Pancreas (tissue), 10 donors: ENCODE results near the gene TNXB. TPM values are rescaled to one million over a fixed set of nuclear protein-coding genes. Genes with fewer than 3 reads are reported as not detected.

Experiments
- ATAC-seq, 4 donors: fragments of 200-7000 bp; cut with Tn5 transposase; one replicate each; pipeline versions ENCODE4 v1.8.0 to v1.9.1; 2020; ENCODE audit warnings: mild to moderate bottlenecking in 4 of 4, moderate library complexity in 4 of 4
- DNase-seq, 6 donors: peaks; one replicate each; pipeline ENCODE4 v3.0.0-alpha.2; 2020
- FAIRE-seq: peaks from 2 replicates; lab custom pipeline; 2012; peaks lifted over from hg19 to GRCh38; lab: Jason Lieb, UNC
- H3K27ac ChIP-seq, 4 donors: fragments of 200-600 bp; sonication (generic); 1 replicate in 3 of 4; 2 replicates in 1 of 4; pipeline versions ENCODE4 v1.5.0 to v1.8.0; 2020
- H3K27me3 ChIP-seq, 4 donors: fragments of 200-600 bp; one replicate each; pipeline ENCODE4 v1.8.0; 2021
- H3K36me3 ChIP-seq, 3 donors: fragments of 200-600 bp; sonication (generic) in 1 of 3; one replicate each; pipeline versions ENCODE4 v1.5.0 to v1.8.0; 2020 to 2021
- H3K4me1 ChIP-seq, 3 donors: fragments of 200-600 bp; one replicate each; pipeline ENCODE4 v1.8.0; 2021
- H3K4me3 ChIP-seq, 4 donors: fragments of 200-600 bp; sonication (generic) in 2 of 4; one replicate each; pipeline versions ENCODE4 v1.5.0 to v1.8.0; 2020 to 2021
- H3K9me3 ChIP-seq, 4 donors: fragments of 200-600 bp; one replicate each; pipeline ENCODE4 v1.8.0; 2021
- WGBS, 2 donors: extraction: QIAGEN DNeasy Blood & Tissue Kit; methylation state at CpG; one replicate each; pipeline ENCODE4 v1.1.7; 2013; 5-methylcytosine and 5-hydroxymethylcytosine counted together
- intact Hi-C, 3 donors: fragments of 100-400 bp; cut with DNase I; formaldehyde crosslinking; loops; one replicate each; pipeline versions ENCODE4 v1.11.1 to v1.14.2; 2022
- polyA plus RNA-seq, 2 donors: library from polyadenylated mRNA; stranded (reverse); fragments of 200-250 nt; gene quantifications; one replicate each; pipeline ENCODE4 v1.2.3, GENCODE V29; 2013
- total RNA-seq, 6 donors: library from RNA; stranded (reverse); fragmentation: NEBNext Ultra II Directional in 4 of 6; extraction: Animal tissue kit (Norgen Biotek cat#: 25700) in 4 of 6; gene quantifications; one replicate each; pipeline versions ENCODE4 v1.2.1 to v1.2.4, GENCODE V29; 2021 to 2023
- TF ChIP-seq, protein P1 (sequence below), 4 donors: fragments of 200-600 bp; sonication (generic) in 3 of 4; IDR thresholded peaks; one replicate each; pipeline versions ENCODE4 v1.5.0 to v1.8.0; 2021; ENCODE audit warnings: antibody characterized with exemption in 4 of 4
- donor health status: healthy with polysubstance abuse.
- donor health status: DM: no; HTN: no; CAD: no; lungs with moderate emphysema.
- donor health status: DM: no; HTN: no; CAD: no.
- donor health status: control.
- donor health status: control.
- donor health status: Bipolar disorder and iron deficiency.
- donor health status: DM: yes; HTN: yes; CAD: no.
- donor health status: DM: no; HTN: no; CAD: no.
- donor health status: DM: no; HTN: no; CAD: no.
- donor health status: DM: yes; HTN: yes; CAD: no.

The TNXB gene
- total and polyA plus RNA-seq, 8 donors, result 5.2 to 18.6 (median 9.9) TPM

DNA sequence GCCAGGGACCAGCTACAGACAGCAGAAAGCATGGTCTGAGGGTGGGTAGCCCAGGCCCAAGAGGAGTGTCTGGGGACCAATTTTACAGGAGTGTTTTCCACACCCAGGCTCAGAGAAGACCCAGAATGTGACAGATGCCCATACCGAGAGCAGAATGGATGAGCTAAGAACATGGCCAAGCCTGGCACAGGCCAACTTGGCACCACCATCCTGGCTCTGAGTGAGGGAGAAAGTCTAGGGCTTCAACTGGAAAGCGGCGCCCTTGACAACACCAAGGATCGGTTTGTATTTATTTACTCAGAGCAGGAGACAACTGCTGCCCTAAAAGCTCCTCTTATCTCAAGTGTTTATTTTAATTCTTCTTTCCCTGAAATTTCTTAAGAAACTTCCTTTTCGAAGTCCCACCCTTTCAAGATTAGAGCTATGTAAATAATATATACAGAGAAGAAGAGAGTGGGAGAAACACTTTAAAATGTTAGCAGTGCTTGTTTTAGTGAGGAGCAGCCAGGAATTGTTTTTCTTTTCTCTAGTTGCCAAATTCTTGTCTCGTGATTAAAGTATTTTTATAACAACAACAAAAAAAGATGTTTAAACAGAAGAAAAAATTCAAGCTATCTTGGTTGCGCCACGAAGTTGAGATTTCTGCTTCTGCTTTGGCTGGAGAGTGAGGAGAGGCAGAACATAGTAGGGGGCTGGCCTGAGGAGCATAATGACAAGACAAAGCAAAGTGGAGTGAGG, 16.2 kb downstream of the TNXB start:
- DNase-seq (peak in 1 of 6 donors; percentile 5), FAIRE-seq (no peak), ATAC-seq (no peak)
- Histone ChIP-seq H3K4me3 (no peak overlapping the region), H3K9me3 (no peaks in the 10 kb centered on the region), H3K27me3 (no peaks in the 10 kb centered on the region), H3K27ac (no peak overlapping the region), H3K36me3 (no peaks in the 10 kb centered on the region), H3K4me1 (no peaks in the 10 kb centered on the region)
- 45 to 53% methylated on average over 8 of the region's 8 CpGs for whole genome bisulfite sequencing, 2 donors
- intact Hi-C loops, result no loop called here
- TF ChIP-seq, protein P1, sequence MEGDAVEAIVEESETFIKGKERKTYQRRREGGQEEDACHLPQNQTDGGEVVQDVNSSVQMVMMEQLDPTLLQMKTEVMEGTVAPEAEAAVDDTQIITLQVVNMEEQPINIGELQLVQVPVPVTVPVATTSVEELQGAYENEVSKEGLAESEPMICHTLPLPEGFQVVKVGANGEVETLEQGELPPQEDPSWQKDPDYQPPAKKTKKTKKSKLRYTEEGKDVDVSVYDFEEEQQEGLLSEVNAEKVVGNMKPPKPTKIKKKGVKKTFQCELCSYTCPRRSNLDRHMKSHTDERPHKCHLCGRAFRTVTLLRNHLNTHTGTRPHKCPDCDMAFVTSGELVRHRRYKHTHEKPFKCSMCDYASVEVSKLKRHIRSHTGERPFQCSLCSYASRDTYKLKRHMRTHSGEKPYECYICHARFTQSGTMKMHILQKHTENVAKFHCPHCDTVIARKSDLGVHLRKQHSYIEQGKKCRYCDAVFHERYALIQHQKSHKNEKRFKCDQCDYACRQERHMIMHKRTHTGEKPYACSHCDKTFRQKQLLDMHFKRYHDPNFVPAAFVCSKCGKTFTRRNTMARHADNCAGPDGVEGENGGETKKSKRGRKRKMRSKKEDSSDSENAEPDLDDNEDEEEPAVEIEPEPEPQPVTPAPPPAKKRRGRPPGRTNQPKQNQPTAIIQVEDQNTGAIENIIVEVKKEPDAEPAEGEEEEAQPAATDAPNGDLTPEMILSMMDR (IDR thresholded peaks at IDR 0.05), result no peak

DNA sequence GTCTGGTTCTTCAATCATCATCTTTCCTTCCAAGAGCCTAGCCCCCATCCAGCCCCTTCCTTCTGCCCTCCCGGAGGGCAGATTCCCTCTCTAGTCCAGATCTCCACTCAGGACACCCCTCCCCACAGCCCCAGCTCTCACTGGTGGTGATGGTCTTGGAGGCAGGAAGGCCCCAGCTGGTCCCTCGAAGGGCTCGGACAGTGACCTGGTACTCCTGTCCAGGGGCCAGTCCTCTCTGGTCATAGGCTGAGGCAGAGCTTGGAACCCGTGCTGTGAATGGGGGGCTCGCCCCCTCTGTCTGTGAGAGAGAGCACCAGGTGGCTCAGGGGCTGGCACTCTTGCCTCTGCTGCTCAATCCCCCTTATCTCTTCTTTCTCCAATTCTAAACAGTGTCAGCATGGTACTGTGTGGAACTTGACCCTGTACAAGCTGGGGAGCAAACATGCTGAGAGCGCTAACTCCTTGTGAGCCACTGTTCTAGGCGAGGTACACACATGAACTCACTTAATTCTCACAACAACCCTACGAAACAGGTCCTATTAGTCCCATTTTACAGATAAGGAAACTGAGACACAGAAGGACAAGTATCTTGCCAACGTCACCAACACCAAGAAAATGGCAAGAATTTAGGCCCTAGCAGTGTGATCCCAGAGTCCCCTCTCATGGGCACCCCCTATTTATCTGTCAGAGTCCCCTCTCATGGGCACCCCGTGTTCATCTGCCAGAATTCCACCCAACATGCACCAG, 19.9 kb downstream of the TNXB start:
- DNase-seq (peak in 1 of 6 donors; percentile 44), ATAC-seq (no peak), FAIRE-seq (no peak)
- 57 to 60% methylated on average over 10 of the region's 10 CpGs for WGBS, 2 donors
- H3K4me1 ChIP-seq, result no peaks in the 10 kb centered on the region
- H3K36me3 ChIP-seq, result no peaks in the 10 kb centered on the region
- H3K9me3 ChIP-seq, result no peaks in the 10 kb centered on the region
- intact Hi-C loops, result no loop called here
- no peak overlapping the region for H3K27ac ChIP-seq
- H3K4me3 ChIP-seq, result no peak overlapping the region
- TF ChIP-seq, protein P1 (IDR thresholded peaks at IDR 0.05), result no peak
- H3K27me3 ChIP-seq, result no peaks in the 10 kb centered on the region

DNA sequence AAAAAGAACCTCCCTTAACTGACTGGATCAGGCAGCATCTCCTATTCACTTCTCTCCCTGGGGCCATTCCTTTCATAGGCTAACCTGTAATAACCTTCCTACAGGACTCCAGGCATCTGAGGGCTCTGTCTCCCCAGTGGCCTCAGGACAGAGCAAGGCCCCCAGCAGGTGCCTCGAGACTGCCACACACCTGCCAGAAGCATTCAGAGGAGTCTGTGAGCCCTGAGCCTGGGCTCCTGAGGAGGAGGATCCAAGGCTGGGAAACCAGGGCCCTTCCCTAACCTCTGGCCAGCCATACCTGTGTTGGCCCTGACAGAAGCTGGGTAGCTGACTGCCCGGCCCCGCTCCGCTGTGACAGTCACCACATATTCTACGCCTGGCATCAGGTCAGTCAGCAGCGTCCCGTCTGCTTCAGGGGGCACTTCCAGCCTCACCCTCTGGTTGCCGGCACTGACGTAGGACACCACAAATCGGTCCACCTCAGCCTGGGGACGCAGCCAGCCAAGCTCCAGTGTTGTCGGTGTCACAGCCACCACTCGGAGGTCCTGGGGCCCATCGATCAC, 20.6 kb downstream of the TNXB start:
- no peaks in the 10 kb centered on the region for H3K9me3 ChIP-seq
- intact Hi-C loops, result no loop called here
- 85 to 93% methylated on average over 14 of the region's 14 CpGs for WGBS, 2 donors
- no peak for ATAC-seq
- H3K27ac ChIP-seq, result no peak overlapping the region
- H3K27me3 ChIP-seq, result no peaks in the 10 kb centered on the region
- H3K4me1 ChIP-seq, result no peaks in the 10 kb centered on the region
- no peak for FAIRE-seq
- H3K36me3 ChIP-seq, result no peaks in the 10 kb centered on the region
- no peak overlapping the region for H3K4me3 ChIP-seq
- peak in 1 of 6 donors; percentile 53 for DNase-seq
- TF ChIP-seq, protein P1 (IDR thresholded peaks at IDR 0.05), result no peak

DNA sequence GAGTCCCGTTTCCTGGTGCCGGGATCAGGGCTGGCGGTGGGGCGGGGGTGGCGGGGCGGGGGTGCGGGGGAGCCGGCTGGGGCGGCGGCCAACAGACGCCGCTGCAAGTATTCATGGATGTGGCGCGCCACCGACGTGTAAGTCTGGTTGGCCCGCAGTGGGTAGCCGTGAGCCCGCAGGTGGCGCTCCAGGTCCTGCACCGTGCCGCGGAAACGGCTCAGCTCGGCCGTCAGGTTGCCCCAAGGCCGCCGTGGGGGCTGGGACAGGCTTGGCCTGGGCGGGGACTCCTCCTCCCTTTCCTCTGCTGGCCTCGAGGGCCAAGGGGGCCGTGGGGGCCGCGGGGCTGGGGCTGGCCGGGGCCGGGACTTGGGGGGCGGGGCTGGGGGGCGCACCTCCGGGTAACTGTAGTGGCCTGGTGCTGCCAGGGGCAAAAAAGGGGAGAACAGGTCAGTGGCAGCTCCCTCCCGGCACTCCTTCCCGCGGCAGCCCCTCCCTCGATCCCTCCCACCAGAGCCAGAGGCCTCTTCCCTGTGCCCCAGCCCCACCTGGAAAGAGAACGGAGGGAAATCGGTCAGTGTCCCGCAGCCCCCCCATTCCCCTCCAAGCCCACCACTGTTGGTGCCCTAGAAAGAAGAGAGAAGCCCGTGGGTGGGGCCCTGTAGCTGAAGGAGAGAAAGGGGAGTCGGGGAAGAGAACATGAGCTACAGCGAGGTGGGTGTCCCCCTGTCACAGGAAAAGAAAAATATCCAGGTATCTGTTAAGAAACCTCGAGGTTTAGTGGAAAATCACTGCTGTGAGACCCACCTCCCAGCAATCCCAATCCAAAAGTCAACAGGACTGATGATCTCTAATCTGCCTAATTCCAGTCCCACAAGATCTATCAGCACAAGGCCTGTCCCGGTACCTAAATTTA, 21.3 kb downstream of the TNXB start:
- WGBS, 2 donors, result 16 to 25% methylated on average over 27 to 50 of the region's 50 CpGs
- H3K4me3 ChIP-seq, result peak overlapping the region in 1 of 4 donors; percentile 29
- no peaks in the 10 kb centered on the region for H3K9me3 ChIP-seq
- FAIRE-seq, result no peak
- ATAC-seq, result peak; percentile 85 to 96 (median 92)
- H3K27ac ChIP-seq, result peak overlapping the region in 1 of 4 donors; percentile 5
- H3K27me3 ChIP-seq, result no peaks in the 10 kb centered on the region
- no peaks in the 10 kb centered on the region for H3K36me3 ChIP-seq
- TF ChIP-seq, protein P1 (IDR thresholded peaks at IDR 0.05), result peak in 3 of 4 donors; percentile 22 to 28 (median 22)
- DNase-seq, result peak; percentile 76 to 91 (median 80)
- H3K4me1 ChIP-seq, result no peaks in the 10 kb centered on the region
- intact Hi-C loops, result no loop called here
